Neural progenitor cell (in vitro differentiated cells): ENCODE measurements around the gene QRFP. TPM values are rescaled to one million over a fixed set of nuclear protein-coding genes. Genes with fewer than 3 reads are reported as not detected.
"Not testable (repeated sequence)": the region's sequence is repeated elsewhere in the genome, so short reads cannot be mapped to it uniquely, and the experiment has no call there.

Experiments used
- DNase-seq: peaks from one replicate; pipeline ENCODE4 v3.0.0-alpha.2; 2016; ENCODE audit warnings: low spot score
- H2AFZ ChIP-seq: fragments of 200-600 bp; sonication (generic); replicated peaks from 2 replicates; pipeline ENCODE4 v1.6.1; 2016; ENCODE audit warnings: antibody characterized with exemption
- H3F3A ChIP-seq: fragments of 200-600 bp; sonication (generic); 2 replicates; pipeline ENCODE4 v1.6.1; 2016; ENCODE audit warnings: antibody characterized with exemption, low read depth
- H3K27ac ChIP-seq: fragments of 200-600 bp; sonication (generic); 2 replicates; pipeline ENCODE4 v1.5.1; 2016; ENCODE audit warnings: mild to moderate bottlenecking
- H3K27me3 ChIP-seq: fragments of 200-600 bp; sonication (generic); 2 replicates; pipeline ENCODE4 v1.6.1; 2016; ENCODE audit warnings: mild to moderate bottlenecking, moderate library complexity
- H3K36me3 ChIP-seq: fragments of 200-600 bp; sonication (generic); 2 replicates; pipeline ENCODE4 v1.5.1; 2016
- H3K4me1 ChIP-seq: fragments of 200-600 bp; sonication (generic); 2 replicates; pipeline ENCODE4 v1.6.1; 2016; ENCODE audit warnings: mixed run types
- H3K4me2 ChIP-seq: fragments of 200-600 bp; sonication (generic); 2 replicates; pipeline ENCODE4 v1.6.1; 2016
- H3K4me3 ChIP-seq: fragments of 200-600 bp; sonication (generic); 2 replicates; pipeline ENCODE4 v1.5.1; 2016
- H3K79me2 ChIP-seq: fragments of 200-600 bp; sonication (generic); 2 replicates; pipeline ENCODE4 v1.6.1; 2016; ENCODE audit warnings: low read depth
- H3K9ac ChIP-seq: fragments of 200-600 bp; sonication (generic); 2 replicates; pipeline ENCODE4 v1.6.1; 2016
- H3K9me3 ChIP-seq: fragments of 200-600 bp; sonication (generic); 2 replicates; pipeline ENCODE4 v1.5.1; 2016; ENCODE audit warnings: low read depth
- H4K20me1 ChIP-seq: fragments of 200-600 bp; sonication (generic); 2 replicates; pipeline ENCODE4 v1.6.1; 2016; ENCODE audit warnings: low read depth
- H3K27ac Mint-ChIP-seq: 3 replicates; pipeline ENCODE4 v1.8.0; 2021; ENCODE audit warnings: mixed read lengths
- H3K27me3 Mint-ChIP-seq: 2 replicates; pipeline ENCODE4 v1.8.0; 2022; ENCODE audit warnings: low read depth, mild to moderate bottlenecking, inconsistent platforms, moderate library complexity, mixed read lengths; ENCODE audit not compliant: insufficient read depth
- H3K36me3 Mint-ChIP-seq: 3 replicates; pipeline ENCODE4 v1.8.0; 2021; ENCODE audit warnings: mixed read lengths
- H3K4me1 Mint-ChIP-seq: 3 replicates; pipeline ENCODE4 v1.8.0; 2021; ENCODE audit warnings: mixed read lengths
- H3K4me3 Mint-ChIP-seq: 3 replicates; pipeline ENCODE4 v1.8.0; 2021; ENCODE audit warnings: mild to moderate bottlenecking, moderate library complexity, mixed read lengths
- H3K9me3 Mint-ChIP-seq: 3 replicates; pipeline ENCODE4 v1.8.0; 2020; ENCODE audit warnings: mixed read lengths
- EZH2 ChIP-seq: fragments of 200-600 bp; sonication (generic); IDR thresholded peaks from 2 replicates; pipeline ENCODE4 v1.6.1; 2017; ENCODE audit warnings: antibody characterized with exemption, mild to moderate bottlenecking, moderate library complexity
- EZH2phosphoT487 ChIP-seq: fragments of 200-600 bp; sonication (generic); IDR thresholded peaks from 2 replicates; pipeline ENCODE4 v1.6.1; 2017; ENCODE audit warnings: antibody characterized with exemption
- total RNA-seq: library from RNA; depleted of rRNA; stranded (reverse); fragments of >200 nt; gene quantifications from 2 replicates; pipeline ENCODE4 v1.2.3, GENCODE V29; 2015; ENCODE audit warnings: low replicate concordance
- TF ChIP-seq, protein P1 (sequence below): fragments of 200-600 bp; sonication (generic); IDR thresholded peaks from 2 replicates; pipeline ENCODE4 v1.5.1; 2017; ENCODE audit warnings: antibody characterized with exemption, mild to moderate bottlenecking

QRFP gene
- total RNA-seq, 1 donor from 2014 or later: not detected

DNA sequence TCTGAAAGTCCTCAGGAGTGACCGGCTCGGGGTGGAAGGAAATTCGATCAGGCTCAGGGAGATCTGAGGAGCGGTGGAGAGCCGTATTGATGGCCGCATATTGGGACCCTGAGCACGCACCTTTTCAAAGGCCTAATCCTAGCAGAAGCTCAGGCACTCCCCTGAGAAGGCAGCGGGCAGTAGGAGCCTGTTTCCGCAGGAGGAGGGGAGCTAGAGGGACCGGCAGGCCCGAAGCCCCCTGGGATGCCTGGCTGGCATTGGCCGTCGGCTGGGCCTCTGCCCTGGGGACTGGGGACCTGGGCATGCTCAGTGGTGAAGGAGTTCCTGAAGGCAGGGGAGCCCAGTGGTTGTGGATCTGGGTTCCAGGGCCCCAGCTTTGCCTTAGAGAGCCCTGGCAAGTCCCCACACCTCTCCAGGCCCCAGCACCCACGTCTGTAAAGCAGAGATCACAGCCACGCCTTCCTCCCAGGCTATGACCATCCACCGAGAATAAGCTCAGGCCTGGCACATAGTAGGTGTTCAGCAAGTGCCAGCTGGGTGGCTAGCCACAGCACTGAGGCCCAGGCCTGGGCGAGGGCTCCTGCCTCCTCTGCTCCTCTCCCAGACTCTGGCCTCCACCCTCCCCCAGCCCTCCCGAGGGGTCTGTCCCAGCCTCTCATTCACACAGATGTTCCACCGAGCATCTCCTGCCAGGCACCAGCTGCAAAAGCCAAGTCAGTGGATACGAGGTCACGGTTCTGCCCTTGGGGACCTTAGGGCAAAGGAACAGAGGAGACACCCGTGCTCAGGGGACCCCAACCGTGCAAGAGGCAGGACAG is 17.2 kb upstream of the QRFP start:
- H3K36me3 ChIP-seq: no peaks in the 10 kb centered on the region
- H3K27me3 ChIP-seq: no peaks in the 10 kb centered on the region
- no peak overlapping the region for H3K4me3 Mint-ChIP-seq
- H3K4me1 ChIP-seq: peaks cover 21% of the 10 kb centered on the region
- H3K27me3 Mint-ChIP-seq: peaks cover 16% of the 10 kb centered on the region
- no peak overlapping the region for H2AFZ ChIP-seq
- H3K4me1 Mint-ChIP-seq: peaks cover 22% of the 10 kb centered on the region
- H4K20me1 ChIP-seq: no peaks in the 10 kb centered on the region
- no peak overlapping the region for H3K27ac Mint-ChIP-seq
- no peaks in the 10 kb centered on the region for H3K79me2 ChIP-seq
- H3K4me2 ChIP-seq: peak overlapping the region; percentile 14
- TF ChIP-seq, protein P1, sequence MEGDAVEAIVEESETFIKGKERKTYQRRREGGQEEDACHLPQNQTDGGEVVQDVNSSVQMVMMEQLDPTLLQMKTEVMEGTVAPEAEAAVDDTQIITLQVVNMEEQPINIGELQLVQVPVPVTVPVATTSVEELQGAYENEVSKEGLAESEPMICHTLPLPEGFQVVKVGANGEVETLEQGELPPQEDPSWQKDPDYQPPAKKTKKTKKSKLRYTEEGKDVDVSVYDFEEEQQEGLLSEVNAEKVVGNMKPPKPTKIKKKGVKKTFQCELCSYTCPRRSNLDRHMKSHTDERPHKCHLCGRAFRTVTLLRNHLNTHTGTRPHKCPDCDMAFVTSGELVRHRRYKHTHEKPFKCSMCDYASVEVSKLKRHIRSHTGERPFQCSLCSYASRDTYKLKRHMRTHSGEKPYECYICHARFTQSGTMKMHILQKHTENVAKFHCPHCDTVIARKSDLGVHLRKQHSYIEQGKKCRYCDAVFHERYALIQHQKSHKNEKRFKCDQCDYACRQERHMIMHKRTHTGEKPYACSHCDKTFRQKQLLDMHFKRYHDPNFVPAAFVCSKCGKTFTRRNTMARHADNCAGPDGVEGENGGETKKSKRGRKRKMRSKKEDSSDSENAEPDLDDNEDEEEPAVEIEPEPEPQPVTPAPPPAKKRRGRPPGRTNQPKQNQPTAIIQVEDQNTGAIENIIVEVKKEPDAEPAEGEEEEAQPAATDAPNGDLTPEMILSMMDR: no peak
- TF ChIP-seq EZH2phosphoT487 (no peak), EZH2 (no peak)
- no peaks in the 10 kb centered on the region for H3K36me3 Mint-ChIP-seq
- DNase-seq: peak; percentile 57
- H3K27ac ChIP-seq: no peak overlapping the region
- peaks cover 18% of the 10 kb centered on the region for H3F3A ChIP-seq
- H3K9me3 ChIP-seq: no peaks in the 10 kb centered on the region
- H3K4me3 ChIP-seq: no peak overlapping the region
- no peaks in the 10 kb centered on the region for H3K9me3 Mint-ChIP-seq
- H3K9ac ChIP-seq: no peak overlapping the region

DNA sequence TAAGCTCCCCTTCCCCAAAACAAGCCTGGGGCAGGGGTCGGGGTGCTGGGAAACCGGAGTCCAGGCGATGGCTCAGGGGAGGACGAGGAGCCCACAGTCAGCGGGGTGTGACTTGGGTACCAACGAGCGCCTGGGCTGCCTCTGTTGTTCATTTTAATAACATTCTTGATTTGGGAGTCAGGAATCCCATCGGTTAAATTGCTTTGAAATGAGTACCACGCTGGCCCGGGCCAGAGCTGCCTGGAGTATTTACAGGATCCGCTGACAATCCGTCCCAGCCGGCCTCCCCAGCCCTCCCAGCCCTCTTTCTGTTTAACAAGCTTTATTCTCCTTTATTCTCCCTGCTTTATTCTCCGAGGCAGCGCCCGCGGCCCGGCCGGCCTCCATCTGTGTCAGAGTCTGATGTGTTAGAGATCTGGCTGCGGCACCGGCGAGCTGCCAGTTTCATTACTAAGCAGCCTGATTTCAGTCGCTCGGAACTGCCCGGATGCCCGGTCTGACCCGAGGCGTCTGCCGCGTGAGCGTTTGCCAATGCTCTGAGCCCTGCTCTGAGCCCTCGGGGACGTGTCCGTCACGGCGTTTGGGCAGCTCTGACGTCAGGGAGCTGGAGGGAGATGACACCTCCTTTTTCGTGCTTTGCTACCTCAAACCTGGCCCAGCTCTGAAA is 16.5 kb upstream of the QRFP start:
- no peak overlapping the region for H3K9ac ChIP-seq
- Mint-ChIP-seq H3K4me3 (peak overlapping the region; percentile 43), H3K27me3 (peaks cover 13% of the 10 kb centered on the region), H3K36me3 (no peaks in the 10 kb centered on the region), H3K4me1 (peaks cover 22% of the 10 kb centered on the region), H3K9me3 (no peaks in the 10 kb centered on the region), H3K27ac (no peak overlapping the region)
- TF ChIP-seq, protein P1: no peak
- peak overlapping the region; percentile 14 for H3K4me2 ChIP-seq
- peak; percentile 70 for DNase-seq
- peaks cover 21% of the 10 kb centered on the region for H3K4me1 ChIP-seq
- H4K20me1 ChIP-seq: no peaks in the 10 kb centered on the region
- no peaks in the 10 kb centered on the region for H3K27me3 ChIP-seq
- no peaks in the 10 kb centered on the region for H3K79me2 ChIP-seq
- H3K9me3 ChIP-seq: no peaks in the 10 kb centered on the region
- H3K4me3 ChIP-seq: no peak overlapping the region
- no peak overlapping the region for H3K27ac ChIP-seq
- peaks cover 18% of the 10 kb centered on the region for H3F3A ChIP-seq
- H2AFZ ChIP-seq: no peak overlapping the region
- H3K36me3 ChIP-seq: no peaks in the 10 kb centered on the region

DNA sequence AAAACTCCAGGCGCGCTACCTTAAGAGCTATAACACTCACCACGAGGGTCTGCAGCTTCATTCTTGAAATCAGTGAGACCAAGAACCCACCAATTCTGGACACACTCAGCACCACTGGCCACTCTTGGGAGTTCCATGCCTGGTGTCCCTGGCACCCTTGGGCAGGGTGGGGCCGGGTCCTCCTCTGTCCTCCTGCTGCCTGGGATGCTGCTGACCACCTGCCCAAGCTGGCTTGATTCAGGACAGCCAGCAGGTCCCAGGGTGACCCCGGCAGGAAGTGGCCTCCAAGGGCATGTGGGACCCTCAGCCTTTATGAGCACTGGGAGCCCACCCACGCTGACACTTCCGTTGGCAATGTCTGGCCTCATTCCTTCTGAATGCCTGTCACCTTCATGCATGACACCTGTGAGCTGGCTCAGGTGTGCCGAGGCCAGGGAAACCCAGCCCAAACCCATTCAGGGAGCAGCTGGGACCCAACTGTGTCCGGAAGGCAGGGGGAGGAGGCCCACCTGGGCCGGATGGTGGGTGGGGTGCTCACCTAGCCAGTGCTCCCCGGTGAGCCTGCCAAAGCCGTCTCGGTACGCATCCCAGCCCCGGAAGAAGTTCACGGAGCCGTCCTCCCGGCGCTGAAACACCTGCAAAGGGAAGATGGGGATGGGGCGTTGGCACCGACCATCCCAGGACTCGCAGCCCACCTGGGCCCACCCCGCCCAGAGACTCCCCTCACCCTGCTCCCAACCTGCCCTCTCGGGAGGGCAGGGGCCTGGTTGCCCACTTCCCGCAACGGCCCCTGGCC is 14.8 kb upstream of the QRFP start:
- Histone ChIP-seq H3K9ac (no peak overlapping the region), H3K79me2 (no peaks in the 10 kb centered on the region), H2AFZ (no peak overlapping the region), H4K20me1 (no peaks in the 10 kb centered on the region), H3K36me3 (no peaks in the 10 kb centered on the region), H3K9me3 (no peaks in the 10 kb centered on the region), H3K27ac (no peak overlapping the region), H3F3A (peaks cover 19% of the 10 kb centered on the region), H3K27me3 (no peaks in the 10 kb centered on the region), H3K4me2 (no peak overlapping the region), H3K4me3 (no peak overlapping the region), H3K4me1 (peaks cover 22% of the 10 kb centered on the region)
- Mint-ChIP-seq H3K4me1 (peaks cover 25% of the 10 kb centered on the region), H3K9me3 (no peaks in the 10 kb centered on the region), H3K4me3 (no peak overlapping the region), H3K27me3 (peaks cover 8% of the 10 kb centered on the region), H3K36me3 (no peaks in the 10 kb centered on the region), H3K27ac (no peak overlapping the region)
- TF ChIP-seq EZH2phosphoT487 (no peak), EZH2 (no peak)
- TF ChIP-seq, protein P1: no peak
- DNase-seq: no peak

DNA sequence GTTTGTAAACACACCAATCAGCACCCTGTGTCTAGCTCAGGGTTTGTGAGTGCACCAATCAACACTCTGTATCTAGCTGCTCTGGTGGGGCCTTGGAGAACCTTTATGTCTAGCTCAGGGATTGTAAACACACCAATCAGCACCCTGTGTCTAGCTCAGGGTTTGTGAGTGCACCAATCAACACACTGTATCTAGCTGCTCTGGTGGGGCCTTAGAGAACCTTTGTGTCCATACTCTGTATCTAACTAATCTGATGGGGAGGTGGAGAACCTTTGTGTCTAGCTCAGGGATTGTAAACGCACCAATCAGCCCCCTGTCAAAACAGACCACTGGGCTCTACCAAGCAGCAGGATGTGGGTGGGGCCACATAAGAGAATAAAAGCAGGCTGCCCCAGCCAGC is 14.1 kb upstream of the QRFP start:
- not testable (repeated sequence) for H3K9me3 Mint-ChIP-seq, H3K4me3 ChIP-seq, DNase-seq, H2AFZ ChIP-seq, H3K27ac ChIP-seq, H3K9me3 ChIP-seq, H3K27me3 ChIP-seq, H3K36me3 ChIP-seq, H3K27me3 Mint-ChIP-seq, H4K20me1 ChIP-seq, H3K79me2 ChIP-seq, H3K27ac Mint-ChIP-seq, H3K9ac ChIP-seq, H3K4me2 ChIP-seq, H3K36me3 Mint-ChIP-seq
- Mint-ChIP-seq H3K4me3 (peak overlapping the region; percentile 2), H3K4me1 (peaks cover 25% of the 10 kb centered on the region)
- H3K4me1 ChIP-seq: peaks cover 25% of the 10 kb centered on the region
- peaks cover 20% of the 10 kb centered on the region for H3F3A ChIP-seq

DNA sequence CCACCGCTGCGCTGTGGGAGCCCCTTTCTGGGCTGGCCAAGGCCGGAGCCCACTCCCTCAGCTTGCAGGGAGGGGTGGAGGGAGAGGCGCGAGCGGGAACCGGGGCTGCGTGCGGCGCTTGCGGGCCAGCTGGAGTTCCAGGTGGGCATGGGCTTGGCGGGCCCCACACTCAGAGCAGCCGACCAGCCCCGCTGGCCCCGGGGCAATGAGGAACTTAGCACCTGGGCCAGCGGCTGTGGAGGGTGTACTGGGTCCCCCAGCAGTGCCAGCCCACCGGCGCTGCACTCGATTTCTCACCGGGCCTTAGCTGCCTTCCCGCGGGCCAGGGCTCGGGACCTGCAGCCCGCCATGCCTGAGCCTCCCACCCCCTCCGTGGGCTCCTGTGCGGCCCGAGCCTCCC is 13.4 kb upstream of the QRFP start:
- not testable (repeated sequence) for DNase-seq, H3K4me3 ChIP-seq, H3K9ac ChIP-seq, H3K79me2 ChIP-seq, H3K4me3 Mint-ChIP-seq, H4K20me1 ChIP-seq, H2AFZ ChIP-seq, H3K27me3 ChIP-seq, H3K36me3 ChIP-seq, H3K27me3 Mint-ChIP-seq, H3K27ac Mint-ChIP-seq, H3K27ac ChIP-seq, H3K4me2 ChIP-seq, H3K9me3 ChIP-seq, H3K9me3 Mint-ChIP-seq, H3K36me3 Mint-ChIP-seq
- H3K4me1 ChIP-seq: peaks cover 25% of the 10 kb centered on the region
- H3K4me1 Mint-ChIP-seq: peaks cover 23% of the 10 kb centered on the region
- peaks cover 20% of the 10 kb centered on the region for H3F3A ChIP-seq
